Fibroblast of skin of abdomen (primary cell): Measurements from ENCODE around the gene C1orf74. TPM values are rescaled to one million over a fixed set of nuclear protein-coding genes. Genes with fewer than 3 reads are reported as not detected.

Source experiments
- DNase-seq: peaks from one replicate; pipeline ENCODE4 v3.0.0-alpha.2; 2013
- polyA plus RNA-seq, 2 experiments: library from polyadenylated mRNA; unstranded; fragments of 120-200 nt; gene quantifications; one replicate each; pipeline ENCODE4 v1.2.1, GENCODE V29; 2013; ENCODE audit not compliant: insufficient read length in 2 of 2

C1orf74 gene
- polyA plus RNA-seq (2013, experiment 1 of 2; ENCODE audit: insufficient read length), result 1.9 TPM
- 1.9 TPM for polyA plus RNA-seq (2013, experiment 2 of 2; ENCODE audit: insufficient read length)

GRCh38 chr1:209784265-209785169, at the start of gene C1orf74:
Gene C1orf74 (minus strand): TSS chr1:209784559. CDS start chr1:209783634, 925 bp downstream.
- peak; percentile 99 for DNase-seq

- DNase-seq, result peak; percentile 76
These were observed 47.3 kb upstream of the C1orf74 start for GRCh38 chr1:209831615-209832014.

GRCh38 chr1:209830722-209831121, 46.4 kb upstream of the C1orf74 start:
- DNase-seq, result no peak

- no peak for DNase-seq
These were observed 45.4 kb upstream of the C1orf74 start for GRCh38 chr1:209829716-209830115.

- DNase-seq, result peak; percentile 96
These were observed 43.3 kb upstream of the C1orf74 start, which contains the start of gene UTP25 for GRCh38 chr1:209827384-209828262. Gene UTP25 (plus strand): TSS chr1:209827972. CDS start chr1:209828064, 92 bp downstream.

- no peak for DNase-seq
These were observed 41.5 kb upstream of the C1orf74 start for GRCh38 chr1:209825591-209826434.

GRCh38 chr1:209823143-209824041, 39.0 kb upstream of the C1orf74 start:
- peak; percentile 80 for DNase-seq

GRCh38 chr1:209822706-209823105, 38.3 kb upstream of the C1orf74 start:
- no peak for DNase-seq

- DNase-seq, result no peak
These were observed 36.6 kb upstream of the C1orf74 start for GRCh38 chr1:209820986-209821385.

- DNase-seq, result no peak
These were observed 34.7 kb upstream of the C1orf74 start for GRCh38 chr1:209819058-209819457.

GRCh38 chr1:209817691-209818090, 33.3 kb upstream of the C1orf74 start:
- DNase-seq, result no peak

GRCh38 chr1:209816923-209817322, 32.6 kb upstream of the C1orf74 start:
- DNase-seq, result no peak

GRCh38 chr1:209815931-209816341, 31.6 kb upstream of the C1orf74 start:
- DNase-seq, result no peak

GRCh38 chr1:209815490-209815889, 31.1 kb upstream of the C1orf74 start:
- DNase-seq, result no peak

GRCh38 chr1:209813902-209814301, 29.5 kb upstream of the C1orf74 start:
- no peak for DNase-seq

GRCh38 chr1:209810783-209811182, 26.4 kb upstream of the C1orf74 start:
- no peak for DNase-seq

- DNase-seq, result no peak
These were observed 25.3 kb upstream of the C1orf74 start for GRCh38 chr1:209809611-209810010.

- DNase-seq, result peak; percentile 90
These were observed 23.8 kb upstream of the C1orf74 start for GRCh38 chr1:209808059-209808581.

- DNase-seq, result no peak
These were observed 23.1 kb upstream of the C1orf74 start for GRCh38 chr1:209807509-209807908.
